WTC11 (cell line): ENCODE measurements around the gene PRICKLE1. TPM values are rescaled to one million over a fixed set of nuclear protein-coding genes. Genes with fewer than 3 reads are reported as not detected.

Experiments used
- ATAC-seq: fragments of 200-7000 bp; cut with Tn5 transposase; 2 replicates; pipeline ENCODE4 v1.10.0; 2021; ENCODE audit warnings: mild to moderate bottlenecking, moderate library complexity
- CTCF ChIA-PET: fragments of 300-600 bp; sonication (Branson Sonifier 250); formaldehyde crosslinking; loops from one replicate; lab custom pipeline; 2021; ENCODE audit warnings: antibody characterized with exemption; lab: Charles Lee
- POLR2A ChIA-PET: fragments of 350-600 bp; sonication (Branson Sonifier 250); formaldehyde crosslinking; loops from one replicate; lab custom pipeline; 2021; ENCODE audit warnings: antibody characterized with exemption; lab: Charles Lee
- DNase-seq: peaks from one replicate; pipeline ENCODE4 v3.0.0; 2021; ENCODE audit warnings: low spot score
- H3K27ac Mint-ChIP-seq: 2 replicates; pipeline ENCODE4 v1.8.0; 2021; ENCODE audit warnings: mixed read lengths
- H3K27me3 Mint-ChIP-seq: 2 replicates; pipeline ENCODE4 v1.8.0; 2021; ENCODE audit warnings: low read depth, mild to moderate bottlenecking, moderate library complexity, mixed read lengths
- H3K36me3 Mint-ChIP-seq: 2 replicates; pipeline ENCODE4 v1.8.0; 2021; ENCODE audit warnings: mixed read lengths
- H3K4me1 Mint-ChIP-seq: 2 replicates; pipeline ENCODE4 v1.8.0; 2022; ENCODE audit warnings: mixed read lengths
- H3K4me3 Mint-ChIP-seq: 2 replicates; pipeline ENCODE4 v1.8.0; 2021; ENCODE audit warnings: mild to moderate bottlenecking, moderate library complexity, mixed read lengths
- H3K9me3 Mint-ChIP-seq: 2 replicates; pipeline ENCODE4 v1.8.0; 2021; ENCODE audit warnings: mixed read lengths
- ESRRA ChIP-seq: sonication (generic); formaldehyde crosslinking; IDR thresholded peaks from 2 replicates; pipeline ENCODE4 v1.8.1; 2022; ENCODE audit warnings: mild to moderate bottlenecking, missing genetic modification reagents, borderline replicate concordance
- ETV6 ChIP-seq: sonication (generic); formaldehyde crosslinking; IDR thresholded peaks from 2 replicates; pipeline ENCODE4 v1.8.1; 2022; ENCODE audit warnings: mild to moderate bottlenecking, missing genetic modification reagents
- FOXK1 ChIP-seq: sonication (generic); formaldehyde crosslinking; IDR thresholded peaks from 2 replicates; pipeline ENCODE4 v1.8.0; 2022; ENCODE audit warnings: mild to moderate bottlenecking, moderate library complexity, missing genetic modification reagents
- FOXP4 ChIP-seq: sonication (generic); formaldehyde crosslinking; IDR thresholded peaks from 2 replicates; pipeline ENCODE4 v1.8.0; 2022; ENCODE audit warnings: mild to moderate bottlenecking, missing genetic modification reagents
- GABPB1 ChIP-seq: sonication (generic); formaldehyde crosslinking; IDR thresholded peaks from 2 replicates; pipeline ENCODE4 v1.8.1; 2023; ENCODE audit warnings: mild to moderate bottlenecking, missing genetic modification reagents
- IRF2 ChIP-seq: sonication (generic); formaldehyde crosslinking; IDR thresholded peaks from 2 replicates; pipeline ENCODE4 v1.8.0; 2022; ENCODE audit warnings: low read depth, missing genetic modification reagents, borderline replicate concordance
- JAZF1 ChIP-seq: fragments of 250-450 bp; sonication (Bioruptor Pico); IDR thresholded peaks from 2 replicates; pipeline ENCODE4 v1.9.0; 2021; ENCODE audit warnings: moderate library complexity, mild to moderate bottlenecking, inconsistent platforms
- JUN ChIP-seq: sonication (generic); formaldehyde crosslinking; IDR thresholded peaks from 2 replicates; pipeline ENCODE4 v1.8.0; 2023; ENCODE audit warnings: mild to moderate bottlenecking, missing genetic modification reagents
- MAX ChIP-seq: sonication (generic); formaldehyde crosslinking; IDR thresholded peaks from 2 replicates; pipeline ENCODE4 v1.8.0; 2022; ENCODE audit warnings: mild to moderate bottlenecking, missing genetic modification reagents
- MYBL2 ChIP-seq: sonication (generic); formaldehyde crosslinking; IDR thresholded peaks from 2 replicates; pipeline ENCODE4 v1.8.1; 2023; ENCODE audit warnings: mild to moderate bottlenecking, moderate library complexity, missing genetic modification reagents
- NFYB ChIP-seq: sonication (generic); formaldehyde crosslinking; conservative IDR thresholded peaks from 2 replicates; pipeline ENCODE4 v1.8.0; 2022; ENCODE audit warnings: low read depth, missing genetic modification reagents
- TCF7 ChIP-seq: sonication (generic); formaldehyde crosslinking; IDR thresholded peaks from 2 replicates; pipeline ENCODE4 v1.8.0; 2022; ENCODE audit warnings: mild to moderate bottlenecking, low read depth, missing genetic modification reagents, moderate library complexity
- ZMAT4 ChIP-seq: fragments of 250-450 bp; sonication (Bioruptor Pico); IDR thresholded peaks from 2 replicates; pipeline ENCODE4 v1.9.0; 2021; ENCODE audit warnings: mild to moderate bottlenecking
- ZNF219 ChIP-seq: sonication (generic); formaldehyde crosslinking; IDR thresholded peaks from 2 replicates; pipeline ENCODE4 v1.8.0; 2023; ENCODE audit warnings: missing genetic modification reagents, mild to moderate bottlenecking, borderline replicate concordance
- ZNF281 ChIP-seq: sonication (generic); formaldehyde crosslinking; IDR thresholded peaks from 2 replicates; pipeline ENCODE4 v1.8.0; 2023; ENCODE audit warnings: mild to moderate bottlenecking, missing genetic modification reagents
- ZNF423 ChIP-seq: fragments of 250-450 bp; sonication (Bioruptor Pico); IDR thresholded peaks from 2 replicates; pipeline ENCODE4 v2.1.2; 2022; ENCODE audit warnings: mild to moderate bottlenecking, moderate library complexity
- ZNF671 ChIP-seq: fragments of 250-450 bp; sonication (Bioruptor Pico); IDR thresholded peaks from 2 replicates; pipeline ENCODE4 v1.8.0; 2021; ENCODE audit warnings: mild to moderate bottlenecking
- total RNA-seq: library from RNA; stranded (reverse); gene quantifications from 3 replicates; pipeline ENCODE4 v1.2.3, GENCODE V29; 2021

PRICKLE1 gene
- total RNA-seq, 1 experiment from 2014 or later = 11.7 TPM

GRCh38 chr12:42492267-42492666 lies 97.3 kb downstream of the PRICKLE1 start:
- no peak overlapping the region for H3K4me3 Mint-ChIP-seq
- ChIA-PET CTCF (interaction anchor here (2.3 kb wide), 1 partner anchor 10 kb away, joined by 7 read pairs; no protein-coding TSS in a partner anchor), POLR2A (no interaction called here)
- H3K9me3 Mint-ChIP-seq = no peaks in the 10 kb centered on the region
- peaks cover 17% of the 10 kb centered on the region for H3K4me1 Mint-ChIP-seq
- H3K27ac Mint-ChIP-seq = no peak overlapping the region
- no peaks in the 10 kb centered on the region for H3K36me3 Mint-ChIP-seq
- H3K27me3 Mint-ChIP-seq = peaks cover 32% of the 10 kb centered on the region
- TF ChIP-seq IRF2 (CRISPR knock-in tag) (no peak), ZNF281 (CRISPR knock-in tag) (no peak), JAZF1 (CRISPR knock-in tag) (no peak), NFYB (CRISPR knock-in tag) (no peak), MYBL2 (CRISPR knock-in tag) (no peak), ETV6 (CRISPR knock-in tag) (no peak), TCF7 (no peak), ESRRA (CRISPR knock-in tag) (no peak), ZNF671 (CRISPR knock-in tag) (no peak)
- no peak for ATAC-seq
- no peak for DNase-seq

- CTCF ChIA-PET = interaction anchor here (2.3 kb wide), 1 partner anchor 8 kb away, joined by 7 read pairs; no protein-coding TSS in a partner anchor
- H3K36me3 Mint-ChIP-seq = no peaks in the 10 kb centered on the region
- ATAC-seq = no peak
- DNase-seq = no peak
- H3K27me3 Mint-ChIP-seq = peaks cover 41% of the 10 kb centered on the region
- POLR2A ChIA-PET = no interaction called here
- no peaks in the 10 kb centered on the region for H3K9me3 Mint-ChIP-seq
- no peak for TF ChIP-seq ZNF219 (CRISPR knock-in tag)
- peaks cover 35% of the 10 kb centered on the region for H3K4me1 Mint-ChIP-seq
- H3K4me3 Mint-ChIP-seq = no peak overlapping the region
- H3K27ac Mint-ChIP-seq = no peak overlapping the region
Observed at GRCh38 chr12:42490261-42490842, 99.2 kb downstream of the PRICKLE1 start.

- CTCF ChIA-PET = interaction anchor here (5.2 kb wide), 1 partner anchor 83 kb away, joined by 75 read pairs; no protein-coding TSS in a partner anchor
- Mint-ChIP-seq H3K27me3 (peaks cover 53% of the 10 kb centered on the region), H3K9me3 (no peaks in the 10 kb centered on the region), H3K27ac (peak overlapping the region; percentile 82), H3K4me1 (peaks cover 57% of the 10 kb centered on the region), H3K4me3 (peak overlapping the region; percentile 89), H3K36me3 (no peaks in the 10 kb centered on the region)
- TF ChIP-seq JUN (CRISPR knock-in tag) = no peak
- TF ChIP-seq ZNF423 (CRISPR knock-in tag) = no peak
- no peak for TF ChIP-seq MAX (CRISPR knock-in tag)
- POLR2A ChIA-PET = no interaction called here
- ATAC-seq (no peak), DNase-seq (no peak)
Observed at GRCh38 chr12:42486407-42486806, 103.1 kb downstream of the PRICKLE1 start.

GRCh38 chr12:42485823-42486222 lies 103.7 kb downstream of the PRICKLE1 start:
- CTCF ChIA-PET = interaction anchor here (1.2 to 5.2 kb wide), 3 partner anchors 28 to 84 kb away, joined by 3 to 75 read pairs (median 39); no protein-coding TSS in a partner anchor
- ATAC-seq (peak; percentile 50), DNase-seq (peak; percentile 62)
- peak overlapping the region; percentile 89 for H3K4me3 Mint-ChIP-seq
- no peaks in the 10 kb centered on the region for H3K9me3 Mint-ChIP-seq
- TF ChIP-seq GABPB1 (CRISPR knock-in tag) (no peak), FOXP4 (CRISPR knock-in tag) (peak; percentile 81; the same call in 1 of the 2 replicates), ETV6 (CRISPR knock-in tag) (0 out of 2 replicates have a peak, but pooled peaks have one; percentile 32), FOXK1 (CRISPR knock-in tag) (peak; percentile 72; the same call in 1 of the 2 replicates), ZMAT4 (CRISPR knock-in tag) (no peak)
- no peaks in the 10 kb centered on the region for H3K36me3 Mint-ChIP-seq
- H3K4me1 Mint-ChIP-seq = peaks cover 63% of the 10 kb centered on the region
- peaks cover 58% of the 10 kb centered on the region for H3K27me3 Mint-ChIP-seq
- POLR2A ChIA-PET = no interaction called here
- H3K27ac Mint-ChIP-seq = peak overlapping the region; percentile 95
